ENCODE measurements around the gene VWA5B2. TPM values are rescaled to one million over a fixed set of nuclear protein-coding genes. Genes with fewer than 3 reads are reported as not detected.
A peak's percentile ranks its signal among the peaks of the same experiment; 100 is the strongest.

VWA5B2 gene
- total and polyA plus RNA-seq, 2 of the 13 experiments (the other 11 are each of a cell fraction or from before 2014, with no cell fraction given), result 0.03 to 0.04 TPM

GRCh38 chr3:184249412-184250166, 20.2 kb downstream of the VWA5B2 start, which contains the start of gene EEF1AKMT4 (continued):
- TF ChIP-seq USF2 (IDR thresholded peaks at IDR 0.05; ENCODE audit: low read depth, low read length) (no peak), USF2 (CRISPR knock-in tag; IDR thresholded peaks at IDR 0.05; ENCODE audit: borderline replicate concordance) (no peak), ZNF24 (IDR thresholded peaks at IDR 0.05) (no peak), SNAPC5 (CRISPR knock-in tag; IDR thresholded peaks at IDR 0.05; ENCODE audit: borderline replicate concordance) (no peak), ZNF34 (CRISPR knock-in tag; IDR thresholded peaks at IDR 0.05; ENCODE audit: borderline replicate concordance) (0 out of 2 replicates have a peak, but pooled peaks have one; percentile 10), ZNF430 (CRISPR knock-in tag; IDR thresholded peaks at IDR 0.05) (no peak), GMEB2 (CRISPR knock-in tag; IDR thresholded peaks at IDR 0.05; ENCODE audit: low read depth) (no peak), SOX6 (IDR thresholded peaks at IDR 0.05) (no peak), SOX6 (CRISPR knock-in tag; IDR thresholded peaks at IDR 0.05) (no peak; the same call in 1 of the 2 replicates), ZNF263 (CRISPR knock-in tag; IDR thresholded peaks at IDR 0.05) (no peak), ZFP90 (CRISPR knock-in tag; IDR thresholded peaks at IDR 0.05; ENCODE audit: borderline replicate concordance) (peak; percentile 88), NFIC (IDR thresholded peaks at IDR 0.05; ENCODE audit: low read length) (no peak; the same call in 1 of the 2 replicates), ZNF350 (CRISPR knock-in tag; IDR thresholded peaks at IDR 0.05; ENCODE audit: borderline replicate concordance, low read depth) (peak; percentile 7; the same call in 1 of the 2 replicates), ZNF33A (CRISPR knock-in tag; IDR thresholded peaks at IDR 0.05; ENCODE audit: borderline replicate concordance) (0 out of 2 replicates have a peak, but pooled peaks have one; percentile 28), ZNF383 (CRISPR knock-in tag; IDR thresholded peaks at IDR 0.05; ENCODE audit: borderline replicate concordance) (no peak), ZNF607 (CRISPR knock-in tag; IDR thresholded peaks at IDR 0.05; ENCODE audit: borderline replicate concordance) (no peak; the same call in 1 of the 2 replicates), MYC (CRISPR knock-in tag; IDR thresholded peaks at IDR 0.05; ENCODE audit: borderline replicate concordance) (peak; percentile 98), ZSCAN29 (CRISPR knock-in tag; conservative IDR thresholded peaks at IDR 0.05) (no peak; the same call in 1 of the 2 replicates), ZNF224 (CRISPR knock-in tag; IDR thresholded peaks at IDR 0.05) (no peak), ZFYVE20 (CRISPR knock-in tag; IDR thresholded peaks at IDR 0.05; ENCODE audit: borderline replicate concordance, low read depth) (no peak), MATR3 (CRISPR knock-in tag; IDR thresholded peaks at IDR 0.05) (no peak), ETV6 (CRISPR knock-in tag; conservative IDR thresholded peaks at IDR 0.05) (no peak), HNF1B (CRISPR knock-in tag; IDR thresholded peaks at IDR 0.05) (no peak; the same call in 1 of the 2 replicates), JDP2 (CRISPR knock-in tag; IDR thresholded peaks at IDR 0.05; ENCODE audit: borderline replicate concordance) (no peak), JARID2 (CRISPR knock-in tag; IDR thresholded peaks at IDR 0.05; ENCODE audit: insufficient replicate concordance) (no peak), HOXD1 (CRISPR knock-in tag; IDR thresholded peaks at IDR 0.05) (no peak)

All from HepG2 (cell line).